Embryonic facial prominence (tissue), 1 donor: ENCODE measurements around the gene FADS2.

Source experiments
- DNase-seq: peaks from one replicate; pipeline ENCODE4 v3.0.0-alpha.2; 2016; ENCODE audit errors: extremely low spot score

The FADS2 gene

DNA sequence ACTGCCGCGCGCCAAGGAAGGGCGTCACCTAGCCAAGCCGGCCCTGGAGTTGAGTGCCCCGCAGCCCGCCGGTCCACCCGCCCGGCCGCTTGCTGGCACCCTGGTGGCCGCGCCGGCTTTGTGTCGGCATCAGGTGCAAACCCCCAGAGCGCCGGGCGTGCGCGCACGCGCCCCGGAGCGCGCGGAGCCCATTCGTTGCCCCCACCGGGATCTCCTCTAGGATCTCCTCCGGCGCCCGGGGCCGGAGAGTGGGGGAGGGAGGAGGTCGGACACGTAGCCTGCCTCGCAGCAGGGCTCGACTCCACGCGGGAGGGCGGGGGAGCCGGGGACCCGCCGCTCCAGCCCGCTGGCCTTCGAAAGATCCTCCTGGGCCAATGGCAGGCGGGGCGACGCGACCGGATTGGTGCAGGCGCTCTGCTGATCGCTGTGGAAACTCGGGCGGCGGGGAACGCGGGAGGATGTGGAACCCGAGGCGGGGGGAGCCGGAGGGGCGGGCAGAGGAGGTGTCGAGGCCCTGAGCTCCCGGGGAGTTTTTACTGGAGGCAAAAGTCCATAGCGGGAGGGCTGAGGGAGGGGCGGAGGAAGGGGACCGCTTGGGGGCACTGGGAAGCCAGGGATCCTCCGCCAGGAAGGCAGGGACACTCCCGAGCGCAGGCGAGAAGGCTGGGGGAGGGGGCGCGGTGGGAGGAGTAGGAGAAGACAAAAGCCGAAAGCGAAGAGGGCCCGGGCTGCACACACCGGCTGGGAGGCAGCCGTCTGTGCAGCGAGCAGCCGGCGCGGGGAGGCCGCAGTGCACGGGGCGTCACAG, at the start of gene FADS2:
FADS2 (plus strand) TSS at position 730 of the 808 bp plus-strand sequence. CDS start 91 bp downstream, outside the sequence.
- DNase-seq, result peak; percentile 53

DNA sequence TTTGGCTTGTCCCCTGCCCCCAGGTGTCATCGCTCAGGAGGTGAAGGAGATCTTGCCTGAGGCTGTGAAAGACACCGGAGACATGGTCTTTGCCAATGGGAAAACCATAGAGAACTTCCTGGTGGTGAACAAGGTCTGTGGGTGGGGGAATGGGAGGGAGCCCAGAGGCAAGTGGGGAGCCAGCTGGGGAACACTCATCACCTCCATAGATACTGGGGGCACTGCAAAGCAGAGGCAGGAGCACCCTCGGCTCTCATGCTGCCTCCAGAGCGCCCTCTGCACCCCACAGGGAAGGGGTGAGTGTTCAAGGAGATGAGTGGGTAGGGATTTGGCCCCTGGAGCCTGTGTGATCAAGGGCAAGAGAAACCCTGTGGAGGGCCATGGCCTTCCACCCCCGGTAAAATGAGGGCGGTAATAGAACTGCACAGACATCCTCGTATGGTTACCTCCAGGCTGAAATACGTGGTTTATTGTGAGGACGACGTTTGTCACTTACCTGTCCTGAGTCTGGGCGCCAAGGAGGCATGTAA, 49.7 kb upstream of the FADS2 start:
- no peak for DNase-seq

DNA sequence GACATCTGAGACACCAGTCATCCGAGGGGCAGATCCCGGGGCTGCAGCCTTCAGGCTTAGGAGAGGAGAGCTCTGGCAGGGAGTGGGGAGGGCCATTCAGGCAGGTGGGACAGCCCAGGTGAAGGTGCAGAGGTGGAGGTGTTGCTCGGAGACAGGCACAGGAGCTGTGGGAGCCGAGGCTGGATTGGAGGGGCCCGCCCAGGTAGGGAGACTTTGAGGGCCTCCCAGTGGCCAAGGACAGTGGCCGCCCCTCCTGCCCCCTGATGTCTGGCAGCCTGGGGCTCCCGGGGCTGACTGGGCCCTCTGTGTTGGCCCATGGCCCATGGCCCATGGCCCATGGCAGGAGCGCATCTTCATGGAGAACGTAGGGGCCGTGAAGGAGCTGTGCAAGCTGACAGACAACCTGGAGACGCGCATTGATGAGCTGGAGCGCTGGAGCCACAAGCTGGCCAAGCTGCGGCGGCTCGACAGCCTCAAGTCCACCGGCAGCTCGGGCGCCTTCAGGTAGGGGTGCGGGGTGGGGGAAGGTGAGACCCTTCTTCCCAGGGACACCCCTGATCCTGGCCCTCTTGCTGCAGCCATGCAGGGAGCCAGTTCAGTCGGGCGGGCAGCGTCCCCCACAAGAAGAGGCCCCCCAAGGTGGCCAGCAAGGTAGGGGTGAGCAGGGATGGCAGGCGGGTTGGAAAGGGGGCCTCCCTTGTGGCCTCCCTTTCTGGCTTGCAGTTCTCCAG, 49.0 kb upstream of the FADS2 start:
- DNase-seq, result no peak

DNA sequence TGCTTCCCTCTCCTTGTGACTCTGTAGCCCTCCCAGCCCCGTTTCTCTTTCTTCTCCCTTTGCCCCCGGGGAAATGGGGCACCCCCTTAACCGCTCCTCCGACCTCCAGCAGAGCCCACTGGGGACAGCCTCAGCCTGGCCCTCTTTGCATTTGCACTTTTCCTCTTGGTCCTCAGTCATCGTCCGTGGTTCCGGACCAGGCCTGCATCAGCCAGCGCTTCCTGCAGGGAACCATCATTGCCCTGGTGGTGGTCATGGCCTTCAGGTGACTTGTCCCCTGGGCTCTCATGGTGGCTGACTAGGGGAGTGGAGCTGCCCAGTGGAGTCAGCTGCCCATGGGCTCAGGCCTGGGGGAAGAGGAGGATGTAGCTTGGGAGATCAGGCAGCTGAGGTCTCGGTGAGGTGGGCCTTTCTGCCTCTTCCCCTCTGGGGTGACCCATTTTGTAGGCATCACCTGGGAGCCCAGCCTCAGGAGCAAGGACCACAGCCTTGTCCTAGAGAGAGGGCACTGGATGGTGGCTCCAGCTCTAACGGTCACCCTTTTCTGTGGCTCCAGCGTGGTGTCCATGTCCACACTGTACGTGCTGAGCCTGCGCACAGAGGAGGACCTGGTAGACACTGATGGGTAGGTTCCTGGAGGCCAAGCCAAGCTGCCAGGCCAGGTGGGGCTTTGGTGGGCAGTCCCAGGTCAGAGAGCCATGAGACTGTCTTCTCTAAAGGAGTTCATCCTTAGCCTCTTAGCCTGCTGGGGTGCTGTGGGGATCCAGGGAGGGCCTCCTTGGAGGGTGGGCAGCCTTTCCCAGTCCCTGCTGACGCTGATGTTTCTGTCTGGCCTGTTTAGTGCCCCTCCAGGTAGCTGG, 48.2 kb upstream of the FADS2 start:
- DNase-seq, result no peak

DNA sequence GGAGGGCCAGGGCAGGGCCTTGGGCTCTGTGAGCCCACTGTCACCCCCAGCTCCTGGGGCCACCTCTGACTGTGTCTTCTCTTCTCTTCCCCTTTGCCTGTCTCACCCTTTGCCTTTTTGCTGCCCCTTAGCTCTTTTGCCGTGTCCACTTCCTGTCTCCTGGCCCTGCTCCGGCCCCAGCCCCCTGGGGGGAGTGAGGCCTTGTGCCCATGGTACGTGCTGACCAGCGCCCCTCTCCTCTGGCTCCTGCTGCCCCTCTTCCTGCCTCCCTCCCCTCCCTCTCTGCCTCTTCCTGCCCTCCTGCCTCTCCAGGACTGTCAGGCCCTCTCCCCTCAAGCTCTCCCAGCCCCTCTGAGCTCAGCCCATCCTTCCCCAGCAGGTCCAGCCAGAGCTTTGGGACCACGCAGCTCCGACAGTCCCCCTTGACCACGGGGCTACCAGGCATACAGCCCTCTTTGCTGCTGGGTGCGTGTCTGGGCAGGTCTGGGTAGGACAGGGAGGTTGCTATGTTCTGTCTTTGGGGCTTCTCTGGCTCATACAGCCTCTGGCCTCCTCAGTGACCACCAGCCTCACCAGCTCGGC, 47.4 kb upstream of the FADS2 start:
- no peak for DNase-seq

DNA sequence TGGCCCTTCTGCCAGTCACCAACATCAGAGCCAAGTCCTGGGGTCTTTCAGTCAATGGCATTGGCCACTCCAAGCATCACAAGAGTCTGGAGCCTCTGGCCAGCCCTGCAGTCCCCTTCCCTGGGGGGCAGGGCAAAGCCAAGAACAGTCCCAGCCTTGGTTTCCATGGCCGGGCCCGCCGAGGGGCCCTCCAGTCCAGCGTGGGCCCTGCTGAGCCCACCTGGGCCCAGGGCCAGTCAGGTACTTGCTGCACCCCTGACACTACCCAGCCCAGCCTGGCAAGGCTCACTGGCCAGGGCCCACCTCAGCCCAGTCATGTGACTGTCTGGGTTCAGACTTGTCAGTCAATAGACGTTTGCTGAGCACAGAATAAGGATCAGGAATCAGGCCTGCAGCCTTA, 46.5 kb upstream of the FADS2 start:
- no peak for DNase-seq

DNA sequence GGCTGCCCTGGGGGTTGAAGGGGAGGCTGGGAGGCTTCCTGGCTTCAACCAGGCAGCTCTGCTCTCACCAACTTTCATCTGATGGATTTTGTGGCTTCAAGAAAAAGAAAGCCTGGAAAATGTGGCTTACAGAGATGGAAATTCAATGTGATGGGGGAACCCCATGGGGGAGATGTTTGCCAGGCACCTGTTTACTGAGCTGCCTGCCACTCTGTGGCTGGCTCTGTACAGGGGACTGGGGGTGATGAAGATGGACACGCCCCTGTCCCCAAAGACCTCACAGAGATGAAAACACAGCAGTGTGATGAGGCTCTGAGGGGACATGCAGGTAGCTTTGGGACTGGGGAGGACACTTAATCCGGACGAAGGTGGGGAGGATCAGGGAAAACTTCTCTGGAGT, 45.8 kb upstream of the FADS2 start:
- DNase-seq, result no peak

DNA sequence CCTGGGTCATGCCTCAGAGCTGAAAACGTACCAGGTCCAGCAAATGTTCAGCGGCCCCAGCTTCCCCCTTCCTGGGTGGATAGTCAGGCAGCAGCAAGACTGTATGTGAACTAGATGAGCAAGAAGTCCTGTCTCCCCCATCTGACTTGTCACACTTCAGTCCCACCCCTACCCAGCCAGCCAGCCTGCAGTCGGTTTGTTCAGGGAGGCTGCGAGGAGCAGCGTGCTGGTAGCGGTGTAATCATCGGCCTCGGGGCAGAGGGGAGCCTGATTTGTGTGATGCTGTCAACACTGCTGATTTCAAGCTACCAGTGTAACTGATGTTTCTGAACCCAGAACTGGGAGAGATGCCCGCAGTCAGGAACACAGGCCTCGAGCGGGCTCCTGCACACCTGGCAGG, 45.3 kb upstream of the FADS2 start:
- no peak for DNase-seq

DNA sequence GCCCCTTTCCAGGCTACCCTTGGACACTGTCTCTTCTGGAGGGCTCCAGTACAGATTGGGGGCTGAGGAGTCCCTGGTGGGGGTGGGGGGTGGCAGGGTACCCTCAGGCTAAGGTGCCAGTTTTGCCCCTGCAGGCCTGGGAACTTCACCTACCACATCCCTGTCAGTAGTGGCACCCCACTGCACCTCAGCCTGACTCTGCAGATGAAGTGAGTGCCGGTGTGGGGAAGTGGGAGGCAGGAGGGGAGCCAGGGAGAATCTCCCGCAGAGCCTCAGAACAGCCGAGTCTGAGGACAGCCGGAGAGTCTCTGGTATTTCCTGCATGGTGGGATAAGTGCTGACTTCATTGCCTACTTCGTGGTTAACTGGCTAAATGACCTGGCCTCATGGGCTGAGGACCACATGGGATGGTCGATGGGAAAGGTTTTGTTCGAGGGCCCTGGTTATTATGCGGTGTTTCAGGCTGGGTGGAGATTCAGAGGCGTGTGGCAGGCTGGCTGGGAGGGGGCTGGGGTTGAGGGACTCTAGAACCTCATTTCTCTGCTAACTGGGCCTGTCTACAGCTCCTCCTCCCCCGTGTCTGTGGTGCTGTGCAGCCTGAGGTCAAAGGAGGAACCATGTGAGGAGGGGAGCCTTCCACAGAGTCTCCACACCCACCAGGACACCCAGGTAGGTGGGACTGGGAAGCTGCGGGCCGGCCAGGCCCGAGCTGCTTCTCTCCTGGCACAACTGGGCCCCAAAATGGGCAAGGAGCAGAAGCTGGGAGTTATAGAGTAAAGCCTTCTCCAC, 44.2 kb upstream of the FADS2 start:
- no peak for DNase-seq

DNA sequence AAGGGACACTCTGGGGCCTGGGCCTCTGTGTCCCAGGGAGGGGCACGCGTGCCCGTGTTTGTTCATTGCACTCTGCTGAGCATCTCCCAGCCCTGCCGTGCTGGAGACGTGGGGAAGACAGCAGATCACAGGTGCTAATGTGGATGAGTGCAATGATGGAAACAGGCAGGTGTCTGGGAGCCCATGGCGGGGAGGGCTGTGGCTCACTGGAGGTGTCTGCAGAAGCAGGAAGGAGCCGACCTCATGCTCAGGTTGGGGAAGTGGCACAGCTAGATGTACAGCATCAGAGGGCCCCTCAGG, 43.6 kb upstream of the FADS2 start:
- DNase-seq, result no peak

DNA sequence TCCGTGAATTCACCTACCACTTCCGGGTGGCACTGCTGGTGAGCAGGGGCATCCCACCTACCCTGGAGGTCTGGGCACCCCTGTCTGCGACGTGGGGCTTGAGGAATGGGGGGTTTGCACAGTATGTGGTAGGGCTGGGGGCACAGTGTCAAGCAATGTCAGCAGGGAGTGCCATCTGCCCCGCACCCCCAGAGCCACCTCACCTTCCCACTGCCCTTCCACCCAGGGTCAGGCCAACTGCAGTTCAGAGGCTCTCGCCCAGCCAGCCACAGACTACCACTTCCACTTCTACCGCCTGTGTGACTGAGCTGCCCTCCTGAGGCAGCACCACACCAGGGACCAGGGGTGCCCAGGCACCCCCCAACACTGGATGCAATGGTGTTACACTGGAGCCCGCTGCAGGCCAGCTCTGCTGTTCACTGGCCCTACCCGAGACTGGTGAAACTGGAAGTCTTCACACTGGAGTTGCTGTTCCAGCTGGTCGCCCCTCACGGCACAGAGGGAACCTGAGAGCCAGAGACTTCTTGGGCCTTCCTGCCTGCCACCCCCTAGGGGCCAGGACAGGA, 42.2 kb upstream of the FADS2 start:
- no peak for DNase-seq

DNA sequence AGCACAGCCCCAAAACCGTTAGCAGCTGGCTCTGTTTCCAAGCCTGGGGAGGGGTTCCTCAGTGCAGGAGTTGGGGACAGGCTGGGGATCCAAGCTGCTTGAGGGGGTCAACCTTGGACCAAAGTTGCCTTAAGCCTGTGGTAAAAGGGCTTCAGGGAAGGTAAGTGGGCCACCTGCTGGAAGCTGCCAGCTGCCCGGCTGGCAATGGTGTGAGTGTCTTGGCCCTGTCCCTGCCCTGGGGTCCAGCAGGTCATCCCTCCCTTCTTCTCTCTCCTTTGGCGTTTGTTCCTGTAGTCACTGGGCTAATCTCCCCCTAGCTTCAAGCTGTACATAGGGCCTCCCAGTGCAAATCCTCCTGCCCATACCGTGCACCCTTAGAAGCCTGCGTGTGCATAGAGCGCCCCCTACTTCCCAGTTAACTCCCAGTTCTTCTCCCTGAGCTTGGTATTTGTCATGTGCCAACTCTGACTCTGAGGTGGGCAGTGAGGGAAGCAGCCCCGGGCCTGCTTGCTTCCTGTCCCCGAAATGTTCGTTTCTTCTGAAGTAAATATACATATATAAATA, 40.1 kb upstream of the FADS2 start:
- DNase-seq, result no peak

DNA sequence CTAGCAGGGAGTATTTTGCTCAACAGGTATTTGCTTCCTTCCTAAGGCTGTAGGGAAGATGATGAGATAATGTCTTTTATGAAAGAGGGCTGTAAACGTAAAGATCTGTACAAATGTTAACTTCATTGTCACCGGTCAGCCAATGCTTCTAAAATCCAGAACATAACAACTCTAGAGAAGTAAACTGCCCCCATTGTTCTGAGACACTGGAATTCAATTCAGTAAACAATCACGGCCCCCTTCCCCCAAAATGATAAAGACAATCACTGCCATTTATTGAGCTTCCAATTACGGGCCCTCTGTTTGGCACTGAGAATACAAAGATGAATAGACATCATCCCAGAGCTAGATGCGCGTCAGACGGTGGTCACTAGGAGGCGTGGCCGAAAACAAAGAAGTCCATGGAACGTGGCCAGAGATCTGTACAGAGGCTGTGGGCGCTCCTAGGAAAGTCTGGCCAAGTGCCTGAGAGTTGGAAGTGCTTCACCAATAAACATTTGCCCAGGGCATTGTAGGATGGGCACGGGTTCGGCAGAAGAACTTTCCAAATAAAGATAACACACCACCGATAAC, 36.3 kb upstream of the FADS2 start:
- DNase-seq, result peak; percentile 85

DNA sequence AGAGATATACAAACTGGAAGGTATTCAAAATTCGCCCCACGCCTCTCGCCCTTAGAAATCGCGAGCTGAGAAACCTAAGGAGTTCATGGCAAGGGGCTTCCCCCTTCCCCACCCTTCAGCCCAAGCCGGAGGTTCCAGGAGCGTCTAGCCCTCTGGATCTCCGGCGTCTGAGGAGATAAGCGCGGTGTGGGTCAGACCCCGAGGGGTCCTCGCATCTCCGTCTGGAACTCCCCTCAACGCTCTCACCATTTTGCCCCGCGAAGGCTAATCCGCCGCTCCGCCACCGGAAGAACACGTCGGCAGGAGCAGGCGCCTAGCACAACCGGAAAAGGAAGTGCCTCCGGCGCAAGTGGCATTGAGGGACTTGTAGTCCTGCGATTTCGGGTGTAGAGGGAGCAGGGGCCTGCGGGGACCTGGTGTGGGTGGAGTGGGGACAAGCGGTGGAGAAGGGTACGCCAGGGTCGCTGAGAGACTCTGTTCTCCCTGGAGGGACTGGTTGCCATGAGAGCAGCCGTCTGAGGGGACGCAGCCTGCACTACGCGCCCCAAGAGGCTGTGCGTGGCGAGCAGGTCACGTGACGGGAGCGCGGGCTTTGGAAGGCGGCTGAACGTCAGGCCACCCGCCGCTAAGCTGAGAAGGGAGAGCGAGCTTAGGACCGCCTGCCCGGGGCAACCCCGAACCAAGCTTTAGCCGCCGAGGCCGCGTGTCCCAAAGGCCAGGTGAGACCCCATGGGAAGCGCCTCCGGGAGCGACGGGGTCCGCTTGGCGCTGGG, 35.6 kb upstream of the FADS2 start, which contains the start of the genes FEN1 and TMEM258:
FEN1 (plus strand) TSS at position 602 of the 773 bp plus-strand sequence. CDS start 2,451 bp downstream, outside the sequence.
TMEM258 (minus strand) TSS at position 290 of the 773 bp plus-strand sequence; CDS start at position 249, 41 bp downstream.
- DNase-seq, result peak; percentile 84

DNA sequence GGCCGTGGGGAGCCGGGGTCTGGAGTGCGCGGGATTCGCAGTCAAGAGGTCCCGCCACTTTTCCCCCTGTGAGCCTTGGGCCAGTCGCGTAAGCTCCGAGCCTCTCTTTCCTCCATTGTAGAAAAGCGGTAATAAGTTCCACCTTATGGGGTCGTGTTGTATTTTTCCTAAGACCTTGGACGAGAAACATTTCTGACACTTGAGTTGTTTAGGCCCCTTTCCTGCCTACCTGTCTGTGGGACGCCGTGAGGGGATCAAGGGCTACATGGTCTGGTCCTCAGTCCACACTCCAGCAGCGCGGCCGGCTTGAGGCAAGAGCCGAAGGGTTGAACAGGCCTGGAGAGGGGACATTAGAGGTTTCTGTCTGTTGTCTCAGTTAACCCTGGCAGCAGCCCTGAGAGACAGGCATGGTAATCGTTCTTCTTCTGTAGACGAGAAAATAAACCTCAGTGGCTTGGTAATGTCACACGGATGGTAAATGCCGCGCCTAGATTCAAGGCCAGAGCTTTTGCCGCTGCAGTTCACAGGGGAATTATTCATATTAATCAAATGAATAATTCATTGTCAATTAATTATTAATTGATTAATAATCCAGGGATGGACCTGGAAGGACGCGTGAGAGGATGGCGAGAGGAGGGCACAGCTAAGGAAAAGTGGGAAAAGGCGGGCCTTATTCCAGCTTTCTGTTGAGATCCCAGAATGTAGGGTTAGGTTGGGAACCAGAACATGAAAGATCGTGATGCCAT, 34.8 kb upstream of the FADS2 start:
- no peak for DNase-seq

DNA sequence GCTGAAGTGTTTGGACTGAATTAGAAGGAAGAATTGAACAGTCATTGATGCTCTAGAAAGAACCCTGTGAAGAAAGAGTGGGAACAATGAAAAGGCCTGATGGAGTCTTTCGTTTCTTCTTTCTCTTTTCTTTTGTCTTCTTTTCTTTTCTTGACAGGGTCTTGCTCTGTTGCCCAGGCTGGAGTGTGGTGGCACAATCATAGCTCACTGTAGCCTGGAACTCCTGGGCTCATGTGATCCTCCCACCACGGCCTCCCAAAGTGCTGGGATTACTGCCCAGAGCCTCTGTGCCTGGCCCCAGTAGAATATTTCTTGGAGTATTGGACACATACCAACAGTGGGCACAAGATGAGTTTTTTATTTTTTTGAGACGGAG, 34.3 kb upstream of the FADS2 start:
- DNase-seq, result no peak

DNA sequence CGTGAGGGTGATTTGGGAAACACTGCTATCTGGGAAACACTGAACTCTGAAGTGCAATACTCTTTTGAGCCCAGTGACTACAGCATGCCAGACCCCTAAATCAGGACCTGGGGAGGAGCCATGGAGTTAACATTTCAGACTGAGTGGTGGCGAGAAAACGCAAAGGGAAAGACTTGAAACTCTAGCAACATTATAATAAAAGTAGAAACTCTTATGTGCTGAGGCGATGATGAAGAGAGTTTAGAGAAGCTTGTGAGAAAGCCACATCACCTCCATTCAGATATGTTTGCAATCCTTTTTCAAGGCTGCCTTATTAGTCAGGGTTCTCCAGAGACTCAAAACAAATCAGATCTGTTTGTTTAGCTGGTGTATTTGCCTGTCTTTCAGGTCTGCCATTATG, 33.5 kb upstream of the FADS2 start:
- no peak for DNase-seq

DNA sequence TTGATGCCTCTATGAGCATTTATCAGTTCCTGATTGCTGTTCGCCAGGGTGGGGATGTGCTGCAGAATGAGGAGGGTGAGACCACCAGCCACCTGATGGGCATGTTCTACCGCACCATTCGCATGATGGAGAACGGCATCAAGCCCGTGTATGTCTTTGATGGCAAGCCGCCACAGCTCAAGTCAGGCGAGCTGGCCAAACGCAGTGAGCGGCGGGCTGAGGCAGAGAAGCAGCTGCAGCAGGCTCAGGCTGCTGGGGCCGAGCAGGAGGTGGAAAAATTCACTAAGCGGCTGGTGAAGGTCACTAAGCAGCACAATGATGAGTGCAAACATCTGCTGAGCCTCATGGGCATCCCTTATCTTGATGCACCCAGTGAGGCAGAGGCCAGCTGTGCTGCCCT, 32.6 kb upstream of the FADS2 start:
- no peak for DNase-seq
